ENCODE measurements around the gene JDP2. TPM values are rescaled to one million over a fixed set of nuclear protein-coding genes. Genes with fewer than 3 reads are reported as not detected.

The JDP2 gene
- total RNA-seq, 1 donor from 2014 or later: 43.5 TPM

DNA sequence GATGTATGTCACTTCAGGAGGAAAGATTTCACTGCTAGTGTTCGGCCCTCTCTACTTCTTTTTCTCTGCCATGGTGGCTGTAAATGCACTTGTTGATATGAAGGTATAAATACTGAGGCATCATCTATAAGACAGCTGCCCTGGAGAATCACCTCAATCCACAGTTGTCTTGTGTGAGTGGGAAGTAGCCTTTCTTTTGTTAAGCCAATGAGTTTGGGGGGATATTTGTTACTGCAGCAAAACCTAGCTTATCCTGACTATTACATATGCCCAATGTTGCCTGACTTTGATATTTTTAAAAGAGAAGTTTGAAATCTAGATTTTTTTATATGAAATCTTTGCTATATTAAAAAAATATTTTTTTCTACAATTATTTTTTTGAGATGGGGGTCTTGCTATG lies 3.3 kb upstream of the JDP2 start:
- no peak for DNase-seq (ENCODE audit: low read depth)
- Histone ChIP-seq H3K36me3 (ENCODE audit: control insufficient read depth, insufficient read depth, low read length) (no peaks in the 10 kb centered on the region), H3K4me3 (ENCODE audit: low read depth, low read length) (no peak overlapping the region), H3K27me3 (ENCODE audit: control insufficient read depth, insufficient read depth, low read length) (no peaks in the 10 kb centered on the region)
- TF ChIP-seq, protein P1, sequence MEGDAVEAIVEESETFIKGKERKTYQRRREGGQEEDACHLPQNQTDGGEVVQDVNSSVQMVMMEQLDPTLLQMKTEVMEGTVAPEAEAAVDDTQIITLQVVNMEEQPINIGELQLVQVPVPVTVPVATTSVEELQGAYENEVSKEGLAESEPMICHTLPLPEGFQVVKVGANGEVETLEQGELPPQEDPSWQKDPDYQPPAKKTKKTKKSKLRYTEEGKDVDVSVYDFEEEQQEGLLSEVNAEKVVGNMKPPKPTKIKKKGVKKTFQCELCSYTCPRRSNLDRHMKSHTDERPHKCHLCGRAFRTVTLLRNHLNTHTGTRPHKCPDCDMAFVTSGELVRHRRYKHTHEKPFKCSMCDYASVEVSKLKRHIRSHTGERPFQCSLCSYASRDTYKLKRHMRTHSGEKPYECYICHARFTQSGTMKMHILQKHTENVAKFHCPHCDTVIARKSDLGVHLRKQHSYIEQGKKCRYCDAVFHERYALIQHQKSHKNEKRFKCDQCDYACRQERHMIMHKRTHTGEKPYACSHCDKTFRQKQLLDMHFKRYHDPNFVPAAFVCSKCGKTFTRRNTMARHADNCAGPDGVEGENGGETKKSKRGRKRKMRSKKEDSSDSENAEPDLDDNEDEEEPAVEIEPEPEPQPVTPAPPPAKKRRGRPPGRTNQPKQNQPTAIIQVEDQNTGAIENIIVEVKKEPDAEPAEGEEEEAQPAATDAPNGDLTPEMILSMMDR (IDR thresholded peaks at IDR 0.05; ENCODE audit: insufficient read depth, low read length, poor library complexity, severe bottlenecking): no peak

DNA sequence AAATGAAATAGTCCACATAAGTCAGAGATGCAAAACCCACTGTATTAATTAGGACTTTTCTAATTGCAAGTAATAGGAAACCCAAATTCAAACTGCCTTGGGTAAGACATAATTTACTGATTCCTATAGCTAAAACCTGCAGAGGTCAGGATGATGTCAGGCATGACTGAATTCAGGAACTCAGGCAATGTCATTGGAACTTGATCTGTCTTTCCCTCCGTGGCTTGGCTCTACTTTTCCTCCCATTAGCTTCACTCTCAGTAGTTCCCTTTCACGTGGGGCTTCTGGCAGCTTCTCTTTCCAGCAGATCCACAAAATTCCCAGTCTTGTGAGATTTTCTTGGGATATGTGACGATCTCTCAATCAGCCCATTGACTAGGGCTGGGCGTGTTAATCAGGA lies 2.4 kb upstream of the JDP2 start:
- Histone ChIP-seq H3K27me3 (ENCODE audit: control insufficient read depth, insufficient read depth, low read length) (no peaks in the 10 kb centered on the region), H3K36me3 (ENCODE audit: control insufficient read depth, insufficient read depth, low read length) (no peaks in the 10 kb centered on the region), H3K4me3 (ENCODE audit: low read depth, low read length) (no peak overlapping the region)
- TF ChIP-seq, protein P1 (IDR thresholded peaks at IDR 0.05; ENCODE audit: insufficient read depth, low read length, poor library complexity, severe bottlenecking): no peak
- no peak for DNase-seq (ENCODE audit: low read depth)

DNA sequence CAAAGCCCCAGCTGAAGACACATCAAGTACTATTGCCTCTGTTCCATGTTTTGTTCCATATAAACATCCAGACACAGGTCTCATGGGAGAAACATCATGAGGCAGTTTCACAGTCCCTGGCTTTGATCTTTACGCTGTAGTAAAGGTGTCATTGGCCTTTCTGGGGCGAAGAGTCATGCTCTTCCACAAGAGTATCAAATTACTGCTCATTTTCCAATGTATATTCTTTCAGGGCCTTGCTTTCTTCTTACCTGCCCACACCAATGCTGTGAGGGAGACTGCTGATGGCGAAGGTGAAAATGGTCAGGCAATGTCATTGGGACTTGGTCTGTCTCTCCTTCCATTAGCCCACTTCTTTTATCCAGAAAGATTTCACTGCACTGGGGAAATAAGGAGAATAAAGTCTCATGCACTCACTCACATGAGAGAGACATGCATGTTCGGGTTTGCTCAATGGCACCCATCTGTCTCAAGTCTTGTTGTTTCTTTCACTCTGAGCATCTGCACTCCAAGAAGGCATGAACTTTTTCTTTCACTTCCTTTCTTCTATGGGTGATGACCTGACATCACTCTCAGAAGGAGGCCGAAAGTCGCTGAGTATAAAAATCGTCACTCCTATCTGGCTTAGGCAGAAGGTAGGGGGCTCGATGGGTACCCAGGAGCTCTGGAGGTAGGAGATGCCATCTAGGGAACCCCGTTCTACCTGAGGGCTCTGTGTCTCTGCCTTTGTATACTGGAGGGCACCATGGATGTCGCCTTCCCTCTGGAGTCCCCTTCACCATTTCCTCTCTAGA lies 1.3 kb upstream of the JDP2 start:
- Histone ChIP-seq H3K36me3 (ENCODE audit: control insufficient read depth, insufficient read depth, low read length) (no peaks in the 10 kb centered on the region), H3K27me3 (ENCODE audit: control insufficient read depth, insufficient read depth, low read length) (no peaks in the 10 kb centered on the region), H3K4me3 (ENCODE audit: low read depth, low read length) (no peak overlapping the region)
- no peak for DNase-seq (ENCODE audit: low read depth)
- TF ChIP-seq, protein P1 (IDR thresholded peaks at IDR 0.05; ENCODE audit: insufficient read depth, low read length, poor library complexity, severe bottlenecking): no peak

DNA sequence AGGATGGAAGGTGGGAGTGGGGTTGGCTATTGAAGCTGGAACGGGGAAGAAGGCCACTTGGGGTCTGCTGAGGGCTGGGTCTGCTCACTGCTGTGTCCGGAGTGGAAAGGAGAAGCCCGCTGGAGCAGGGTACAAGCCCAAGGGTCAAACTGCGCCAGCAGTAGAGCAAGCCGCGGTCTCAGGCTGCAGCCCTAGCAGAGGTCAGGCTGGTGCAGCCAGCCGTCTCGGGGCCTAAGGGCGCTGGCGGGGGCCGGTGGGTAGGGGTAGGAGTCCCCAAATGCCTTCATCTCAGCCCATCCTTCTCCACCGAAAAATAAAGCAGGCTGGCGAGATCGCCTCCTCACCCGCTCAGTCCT lies 718 bp upstream of the JDP2 start:
- Histone ChIP-seq H3K36me3 (ENCODE audit: control insufficient read depth, insufficient read depth, low read length) (no peaks in the 10 kb centered on the region), H3K27me3 (ENCODE audit: control insufficient read depth, insufficient read depth, low read length) (no peaks in the 10 kb centered on the region), H3K4me3 (ENCODE audit: low read depth, low read length) (peak overlapping the region; percentile 63)
- TF ChIP-seq, protein P1 (IDR thresholded peaks at IDR 0.05; ENCODE audit: insufficient read depth, low read length, poor library complexity, severe bottlenecking): no peak
- DNase-seq (ENCODE audit: low read depth): no peak

DNA sequence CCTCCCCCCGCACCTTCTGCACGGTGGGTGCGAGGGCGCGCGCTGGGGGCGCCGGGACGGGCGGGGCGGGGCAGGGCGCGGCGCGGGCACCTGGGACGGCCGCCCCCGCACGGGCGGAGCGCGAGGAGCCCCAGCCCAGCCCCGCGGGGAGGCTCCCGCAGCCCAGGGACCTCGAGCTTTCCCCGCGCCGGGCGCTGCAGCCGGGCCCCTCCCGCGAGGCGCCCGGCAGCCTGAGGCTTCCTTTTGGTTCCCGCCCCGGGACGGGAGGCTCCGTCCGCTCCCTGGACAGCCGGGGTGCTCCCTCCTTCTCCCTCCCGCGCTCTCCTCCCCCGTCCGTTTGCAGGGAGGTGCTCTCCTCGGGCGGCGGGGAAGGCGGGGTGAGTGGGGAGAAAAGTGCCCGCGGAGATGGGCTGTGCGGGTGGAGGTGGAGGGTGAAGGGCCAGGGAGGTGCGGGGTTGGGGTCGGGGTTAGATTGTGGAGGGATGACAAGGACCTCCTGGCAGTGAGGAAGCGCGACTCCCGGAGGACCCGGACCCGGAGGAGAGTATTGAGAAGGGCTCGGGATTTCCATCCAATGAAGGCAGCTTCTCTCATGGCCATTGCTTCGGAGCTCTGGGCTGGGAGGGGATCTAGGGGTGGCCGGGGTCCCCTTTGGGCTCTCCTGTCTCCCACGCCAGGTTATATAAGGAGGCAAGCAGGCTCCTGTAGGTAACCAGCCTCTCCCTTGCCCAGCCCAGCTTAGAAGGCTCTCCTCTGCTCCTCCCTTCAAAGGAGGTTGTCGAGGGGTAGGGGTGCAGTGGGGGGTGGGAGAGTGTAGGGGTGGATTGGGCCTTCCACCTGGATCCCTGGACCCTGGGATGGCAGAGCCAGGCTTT lies 645 bp downstream of the JDP2 start:
- DNase-seq (ENCODE audit: low read depth): no peak
- TF ChIP-seq, protein P1 (IDR thresholded peaks at IDR 0.05; ENCODE audit: insufficient read depth, low read length, poor library complexity, severe bottlenecking): no peak

More for the DNA sequence above, 645 bp downstream of the JDP2 start:
- Histone ChIP-seq H3K36me3 (ENCODE audit: control insufficient read depth, insufficient read depth, low read length) (no peaks in the 10 kb centered on the region), H3K27me3 (ENCODE audit: control insufficient read depth, insufficient read depth, low read length) (no peaks in the 10 kb centered on the region), H3K4me3 (ENCODE audit: low read depth, low read length) (peak overlapping the region; percentile 63)
